Measurements from ENCODE around the gene SYNE1.

DNA sequence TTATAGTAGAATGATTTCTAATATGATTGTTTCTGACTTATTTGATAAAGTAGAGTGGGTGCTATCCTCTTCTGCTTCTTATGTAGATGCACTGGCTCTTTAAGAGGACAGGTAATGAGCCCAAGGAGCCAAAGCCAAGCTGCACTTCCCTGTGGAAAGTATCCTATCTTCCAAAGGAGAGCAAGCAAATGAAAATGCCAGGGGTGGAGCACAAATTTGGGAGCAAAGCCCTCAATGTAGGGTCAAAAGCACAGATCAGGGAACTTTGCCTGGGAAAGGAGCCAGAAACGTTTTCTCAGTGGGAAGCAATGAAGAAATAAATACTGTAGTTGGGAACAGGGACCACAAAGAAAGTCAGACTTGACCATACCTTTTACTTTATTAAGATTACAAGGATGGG is 242.9 kb downstream of the SYNE1 start:
- TF ChIP-seq, protein P1, sequence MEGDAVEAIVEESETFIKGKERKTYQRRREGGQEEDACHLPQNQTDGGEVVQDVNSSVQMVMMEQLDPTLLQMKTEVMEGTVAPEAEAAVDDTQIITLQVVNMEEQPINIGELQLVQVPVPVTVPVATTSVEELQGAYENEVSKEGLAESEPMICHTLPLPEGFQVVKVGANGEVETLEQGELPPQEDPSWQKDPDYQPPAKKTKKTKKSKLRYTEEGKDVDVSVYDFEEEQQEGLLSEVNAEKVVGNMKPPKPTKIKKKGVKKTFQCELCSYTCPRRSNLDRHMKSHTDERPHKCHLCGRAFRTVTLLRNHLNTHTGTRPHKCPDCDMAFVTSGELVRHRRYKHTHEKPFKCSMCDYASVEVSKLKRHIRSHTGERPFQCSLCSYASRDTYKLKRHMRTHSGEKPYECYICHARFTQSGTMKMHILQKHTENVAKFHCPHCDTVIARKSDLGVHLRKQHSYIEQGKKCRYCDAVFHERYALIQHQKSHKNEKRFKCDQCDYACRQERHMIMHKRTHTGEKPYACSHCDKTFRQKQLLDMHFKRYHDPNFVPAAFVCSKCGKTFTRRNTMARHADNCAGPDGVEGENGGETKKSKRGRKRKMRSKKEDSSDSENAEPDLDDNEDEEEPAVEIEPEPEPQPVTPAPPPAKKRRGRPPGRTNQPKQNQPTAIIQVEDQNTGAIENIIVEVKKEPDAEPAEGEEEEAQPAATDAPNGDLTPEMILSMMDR (IDR thresholded peaks at IDR 0.05; ENCODE audit: insufficient read depth, low read length) = no peak
- TF ChIP-seq POLR2AphosphoS5 (IDR thresholded peaks at IDR 0.05; ENCODE audit: low read depth) (no peak), GABPA (IDR thresholded peaks at IDR 0.05; ENCODE audit: low read depth) (no peak)
- TF ChIP-seq, protein P2, sequence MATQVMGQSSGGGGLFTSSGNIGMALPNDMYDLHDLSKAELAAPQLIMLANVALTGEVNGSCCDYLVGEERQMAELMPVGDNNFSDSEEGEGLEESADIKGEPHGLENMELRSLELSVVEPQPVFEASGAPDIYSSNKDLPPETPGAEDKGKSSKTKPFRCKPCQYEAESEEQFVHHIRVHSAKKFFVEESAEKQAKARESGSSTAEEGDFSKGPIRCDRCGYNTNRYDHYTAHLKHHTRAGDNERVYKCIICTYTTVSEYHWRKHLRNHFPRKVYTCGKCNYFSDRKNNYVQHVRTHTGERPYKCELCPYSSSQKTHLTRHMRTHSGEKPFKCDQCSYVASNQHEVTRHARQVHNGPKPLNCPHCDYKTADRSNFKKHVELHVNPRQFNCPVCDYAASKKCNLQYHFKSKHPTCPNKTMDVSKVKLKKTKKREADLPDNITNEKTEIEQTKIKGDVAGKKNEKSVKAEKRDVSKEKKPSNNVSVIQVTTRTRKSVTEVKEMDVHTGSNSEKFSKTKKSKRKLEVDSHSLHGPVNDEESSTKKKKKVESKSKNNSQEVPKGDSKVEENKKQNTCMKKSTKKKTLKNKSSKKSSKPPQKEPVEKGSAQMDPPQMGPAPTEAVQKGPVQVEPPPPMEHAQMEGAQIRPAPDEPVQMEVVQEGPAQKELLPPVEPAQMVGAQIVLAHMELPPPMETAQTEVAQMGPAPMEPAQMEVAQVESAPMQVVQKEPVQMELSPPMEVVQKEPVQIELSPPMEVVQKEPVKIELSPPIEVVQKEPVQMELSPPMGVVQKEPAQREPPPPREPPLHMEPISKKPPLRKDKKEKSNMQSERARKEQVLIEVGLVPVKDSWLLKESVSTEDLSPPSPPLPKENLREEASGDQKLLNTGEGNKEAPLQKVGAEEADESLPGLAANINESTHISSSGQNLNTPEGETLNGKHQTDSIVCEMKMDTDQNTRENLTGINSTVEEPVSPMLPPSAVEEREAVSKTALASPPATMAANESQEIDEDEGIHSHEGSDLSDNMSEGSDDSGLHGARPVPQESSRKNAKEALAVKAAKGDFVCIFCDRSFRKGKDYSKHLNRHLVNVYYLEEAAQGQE (IDR thresholded peaks at IDR 0.05; ENCODE audit: insufficient replicate concordance, low read depth) = no peak

All from HL-60 (cell line).